Uterus (tissue), 2 donors: Measurements from ENCODE around the gene NCLN.
"Not testable (repeated sequence)": the region's sequence is repeated elsewhere in the genome, so short reads cannot be mapped to it uniquely, and the experiment has no call there.

Experiments
- CTCF ChIP-seq, 4 experiments: fragments of 200-600 bp in 2 of 4; fragments of 450-650 bp in 2 of 4; sonication (generic) in 2 of 4; IDR thresholded peaks; one replicate each; pipeline ENCODE4 v1.5.1; 2016 to 2019; ENCODE audit warnings: antibody characterized with exemption in 4 of 4, mild to moderate bottlenecking in 2 of 4, moderate library complexity in 1 of 4
- POLR2A ChIP-seq, 2 donors: fragments of 450-650 bp; IDR thresholded peaks; one replicate each; pipeline ENCODE4 v1.6.1; 2016; ENCODE audit warnings: antibody characterized with exemption in 2 of 2, mild to moderate bottlenecking in 1 of 2, moderate library complexity in 1 of 2

- TF ChIP-seq POLR2A, CTCF (IDR thresholded peaks at IDR 0.05): not testable (repeated sequence)
These were observed 31.3 kb upstream of the NCLN start for GRCh38 chr19:3154447-3154846.
